Daoy (cell line): ENCODE data around the gene COG6. TPM values are rescaled to one million over a fixed set of nuclear protein-coding genes. Genes with fewer than 3 reads are reported as not detected.

Source experiments
- DNase-seq: peaks from one replicate; pipeline ENCODE4 v3.0.0-alpha.2; 2015; ENCODE audit warnings: low read depth
- total RNA-seq: library from RNA; depleted of rRNA; stranded (reverse); fragments of >200 nt; shearing (Covaris generic); gene quantifications from 2 replicates; pipeline ENCODE4 v1.2.3, GENCODE V29; 2014

COG6 gene
- total RNA-seq, 1 experiment from 2014 or later = 15.7 TPM

DNA sequence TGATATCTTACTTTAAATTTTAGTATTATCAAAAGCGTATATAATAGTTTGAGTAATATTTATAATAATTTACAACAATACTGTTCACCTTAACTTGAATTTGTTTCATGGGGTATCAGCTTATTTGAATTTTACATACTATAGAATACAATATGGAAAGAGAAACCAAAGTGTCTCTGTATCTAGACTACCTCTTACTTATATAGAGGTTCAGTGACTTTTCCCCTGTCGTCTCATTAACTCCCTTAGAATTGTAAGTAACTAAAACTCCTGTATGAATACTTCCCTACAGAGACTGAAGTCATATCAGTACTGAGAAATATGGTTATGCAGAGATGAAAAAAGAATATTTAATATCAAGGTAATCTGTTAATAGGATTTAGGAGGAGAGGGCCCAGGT, 26.8 kb downstream of the COG6 start:
- DNase-seq = no peak

- DNase-seq = no peak
These were observed 27.3 kb downstream of the COG6 start for GRCh38 chr13:39682788-39683187.

- no peak for DNase-seq
These were observed 29.2 kb downstream of the COG6 start for GRCh38 chr13:39684531-39685137.

- no peak for DNase-seq
These were observed 30.2 kb downstream of the COG6 start for GRCh38 chr13:39685652-39686051.

GRCh38 chr13:39688278-39688677, 32.8 kb downstream of the COG6 start:
- DNase-seq = no peak

DNA sequence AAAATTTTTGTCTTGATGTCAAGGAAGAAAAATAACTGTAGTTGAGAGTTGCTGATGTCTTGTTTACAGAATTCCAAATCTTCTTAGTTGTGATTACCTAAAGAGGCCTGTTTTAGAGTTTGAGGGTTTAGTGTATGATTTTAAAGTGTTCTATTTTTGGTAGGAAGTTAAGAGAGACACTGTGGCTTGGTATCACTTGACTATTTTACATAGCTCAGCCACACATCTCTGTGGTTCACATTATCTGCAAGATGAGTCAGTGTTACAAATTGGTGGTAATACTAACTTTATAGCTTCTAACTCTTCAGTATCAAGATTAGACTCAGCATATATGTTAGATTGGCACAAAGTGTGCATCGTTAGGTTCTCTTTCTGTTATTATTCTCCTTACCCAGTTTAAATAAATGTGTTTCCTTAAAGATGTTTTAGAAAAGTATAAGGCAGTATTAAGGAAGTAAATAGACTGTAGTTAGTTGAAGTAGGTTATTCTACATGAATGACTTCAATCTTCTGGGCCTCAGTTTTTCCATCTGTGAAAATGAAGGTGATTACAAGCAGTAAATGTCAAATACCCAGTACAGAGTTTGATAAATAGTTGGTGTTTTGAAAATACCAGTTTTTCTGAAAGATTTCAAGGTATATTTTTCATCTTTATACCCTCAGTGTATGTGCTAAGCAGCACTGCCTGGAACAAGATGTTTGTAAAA, 33.4 kb downstream of the COG6 start:
- DNase-seq = peak; percentile 4

- no peak for DNase-seq
These were observed 37.4 kb downstream of the COG6 start for GRCh38 chr13:39692660-39693438.

GRCh38 chr13:39699274-39699673, 43.8 kb downstream of the COG6 start:
- no peak for DNase-seq

GRCh38 chr13:39712626-39713025, 57.2 kb downstream of the COG6 start:
- no peak for DNase-seq

GRCh38 chr13:39729156-39729555, 73.7 kb downstream of the COG6 start:
- no peak for DNase-seq

- no peak for DNase-seq
These were observed 79.5 kb downstream of the COG6 start for GRCh38 chr13:39734952-39735351.

GRCh38 chr13:39737047-39737446, 81.6 kb downstream of the COG6 start:
- no peak for DNase-seq

DNA sequence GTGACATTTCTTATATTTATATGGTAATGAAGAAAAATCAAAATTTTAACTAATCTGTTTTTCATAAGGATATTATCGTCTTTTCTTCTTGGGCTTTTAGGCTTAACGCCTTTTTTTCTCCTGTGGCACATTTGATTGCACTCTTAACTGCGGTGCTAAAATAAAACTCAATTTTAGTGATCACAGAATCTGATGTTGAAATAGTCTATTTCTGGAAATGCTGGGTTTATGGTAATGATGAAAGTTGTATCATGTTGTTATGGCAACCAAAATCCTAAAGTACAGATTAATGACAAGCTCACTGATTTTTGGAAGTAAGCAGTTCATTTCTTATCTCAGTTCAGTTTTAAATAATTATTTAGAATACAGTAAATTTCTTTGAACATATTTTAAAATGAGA, 85.3 kb downstream of the COG6 start:
- DNase-seq = no peak

DNA sequence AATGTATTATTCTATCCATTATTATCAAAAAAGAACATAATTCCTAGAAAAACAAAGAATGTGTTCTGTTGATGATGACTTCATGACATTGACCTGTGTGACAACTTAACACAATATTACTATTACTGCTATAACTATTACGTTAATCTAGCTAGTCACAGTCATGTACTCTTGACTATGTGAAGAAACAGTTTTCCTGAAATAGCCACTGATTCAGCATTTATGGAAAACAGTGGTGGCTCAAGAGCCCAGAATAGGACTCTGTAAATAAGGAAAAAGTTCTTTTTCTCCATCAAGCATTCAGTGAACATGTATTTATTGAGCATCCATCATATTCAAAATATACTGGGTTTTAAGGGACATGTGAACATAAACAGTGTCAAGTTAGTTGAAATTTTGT, 93.5 kb downstream of the COG6 start:
- DNase-seq = no peak

- no peak for DNase-seq
These were observed 94.1 kb downstream of the COG6 start for GRCh38 chr13:39749528-39749927.

- no peak for DNase-seq
These were observed 96.3 kb downstream of the COG6 start for GRCh38 chr13:39751805-39752204.

- no peak for DNase-seq
These were observed 105.1 kb downstream of the COG6 start for GRCh38 chr13:39760521-39760920.

- peak; percentile 56 for DNase-seq
These were observed 110.5 kb downstream of the COG6 start for GRCh38 chr13:39765801-39766463.

- no peak for DNase-seq
These were observed 111.1 kb downstream of the COG6 start for GRCh38 chr13:39766464-39767158.

GRCh38 chr13:39767791-39768517, 112.5 kb downstream of the COG6 start:
- DNase-seq = peak; percentile 13

DNA sequence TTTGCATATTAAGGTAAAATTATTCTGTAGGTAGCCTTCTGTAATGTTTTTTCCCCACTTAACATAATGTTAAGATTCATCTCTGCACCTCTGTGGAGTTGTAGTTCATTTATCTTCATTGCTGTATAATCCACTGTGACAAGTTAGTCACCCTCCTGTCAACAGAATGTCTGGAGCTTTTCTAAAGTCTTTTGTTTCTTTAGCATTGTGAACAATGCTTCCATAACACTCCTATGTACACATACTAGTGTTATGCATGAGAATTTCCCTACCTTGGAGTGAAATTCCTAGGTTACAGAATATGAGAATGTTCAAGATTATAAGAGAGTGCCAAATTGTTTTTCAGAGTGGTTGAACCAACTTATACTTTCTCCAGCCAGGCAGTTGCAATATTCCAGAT, 113.5 kb downstream of the COG6 start:
- no peak for DNase-seq
